G401 (cell line): Measurements from ENCODE around the gene ENTREP1. TPM values are rescaled to one million over a fixed set of nuclear protein-coding genes. Genes with fewer than 3 reads are reported as not detected.

Experiments used
- DNase-seq: peaks from one replicate; pipeline ENCODE4 v3.0.0-alpha.2; 2015; ENCODE audit warnings: low spot score
- in situ Hi-C: cut with HindIII; loops from 2 replicates; pipeline ENCODE4 v1.10.0; 2016; ENCODE audit warnings: low sequenced_read_pairs, mixed read lengths
- total RNA-seq: library from RNA; depleted of rRNA; stranded (reverse); fragments of >200 nt; shearing (Covaris generic); gene quantifications from 2 replicates; pipeline ENCODE4 v1.2.3, GENCODE V29; 2014

ENTREP1 gene
- total RNA-seq, 1 experiment from 2014 or later: not detected

- in situ Hi-C loops: no loop called here
- no peak for DNase-seq
Measured at GRCh38 chr9:69317081-69317480, 7.9 kb upstream of the ENTREP1 start.

DNA sequence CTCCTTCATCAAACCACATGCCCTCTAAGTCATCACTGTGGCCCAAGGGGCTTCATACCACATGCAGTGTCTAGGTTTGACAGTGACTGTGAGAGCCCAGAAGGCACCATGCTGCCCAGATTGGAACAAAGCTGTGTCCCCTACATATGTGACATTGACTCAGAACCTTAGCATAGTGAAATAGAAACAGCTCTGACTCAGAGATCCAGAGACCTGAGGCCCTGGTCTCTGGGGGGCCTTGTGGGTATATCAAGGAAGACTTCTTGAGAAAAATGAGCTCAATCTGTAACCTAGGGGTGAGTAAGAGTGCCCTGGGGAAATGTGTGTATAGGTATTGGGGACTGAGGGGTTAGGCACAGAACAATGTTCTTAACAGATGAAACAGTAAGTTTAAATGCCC lies 7.1 kb upstream of the ENTREP1 start:
- in situ Hi-C loops: no loop called here

DNA sequence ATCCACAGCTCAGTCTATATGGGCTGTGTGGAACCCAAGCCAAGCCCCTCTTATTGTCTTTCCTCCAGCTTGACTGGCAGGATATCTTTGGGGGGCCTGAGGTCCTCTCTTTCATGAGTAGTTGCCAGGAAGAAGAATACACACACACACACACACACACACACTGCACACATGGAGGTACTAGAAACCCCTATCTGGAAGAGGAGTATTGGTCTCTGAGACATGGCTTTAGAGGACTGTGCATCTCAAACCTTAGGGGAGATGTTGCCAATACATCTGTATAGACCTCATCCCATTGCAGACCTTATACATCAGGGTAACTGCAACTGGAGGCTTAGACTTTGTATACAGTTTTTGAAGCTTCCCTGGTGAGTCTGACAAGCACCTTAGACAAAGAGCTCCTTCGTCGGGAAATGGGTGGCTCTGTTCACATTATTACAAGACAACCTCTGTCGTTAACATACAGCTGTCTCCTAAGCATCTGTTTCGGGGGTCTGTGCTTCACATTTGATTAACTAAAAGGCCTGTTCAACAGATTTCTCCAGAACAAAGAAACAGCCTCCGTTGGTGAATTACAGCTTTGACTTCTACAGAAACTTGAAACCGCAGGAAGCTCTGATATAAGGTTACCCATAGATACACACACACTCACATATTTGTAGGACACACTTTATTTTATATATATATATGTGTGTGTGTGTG lies 5.5 kb upstream of the ENTREP1 start:
- in situ Hi-C loops: no loop called here
- DNase-seq: no peak

More for the DNA sequence above, 7.1 kb upstream of the ENTREP1 start:
- no peak for DNase-seq

DNA sequence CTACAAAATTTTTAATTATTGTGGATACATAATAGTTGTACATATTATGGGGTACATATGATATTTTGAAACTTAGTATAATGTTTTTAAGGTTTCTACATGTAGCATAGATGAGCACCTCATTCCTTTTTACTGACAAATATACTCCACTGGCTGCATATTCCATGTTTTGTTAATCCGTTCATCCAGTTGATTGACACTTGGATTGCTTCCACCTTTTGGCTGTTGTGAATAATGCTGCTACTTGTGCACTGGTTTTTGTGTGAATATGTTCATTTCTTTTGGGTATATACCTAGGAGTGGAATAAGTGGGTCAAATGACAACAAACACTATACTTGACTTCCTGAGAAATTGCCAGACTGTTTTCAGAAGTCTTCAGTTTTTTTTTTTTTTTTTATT lies 2.8 kb upstream of the ENTREP1 start:
- DNase-seq: no peak
- in situ Hi-C loops: no loop called here

DNA sequence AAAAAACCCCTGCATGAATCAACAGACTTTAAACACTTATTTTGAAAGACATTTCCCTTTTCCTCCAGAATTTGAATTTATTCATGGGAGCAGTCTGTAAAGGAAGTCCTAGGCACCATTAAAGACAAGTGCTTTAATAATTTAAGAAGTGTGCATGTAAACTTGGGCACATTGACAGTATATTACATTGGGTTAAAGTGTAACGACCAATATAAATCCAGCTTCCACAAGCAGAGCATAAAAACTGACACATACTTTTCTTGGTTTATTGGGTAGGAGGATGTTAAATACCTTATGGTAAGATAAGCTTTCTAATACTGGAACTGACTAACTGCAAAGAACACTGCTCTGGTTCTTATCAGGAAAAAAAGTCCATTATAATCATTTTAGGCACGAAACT lies 1.2 kb upstream of the ENTREP1 start:
- in situ Hi-C loops: no loop called here
- no peak for DNase-seq

GRCh38 chr9:69325409-69326212 lies 596 bp downstream of the ENTREP1 start:
- DNase-seq: no peak
- in situ Hi-C loops: no loop called here

GRCh38 chr9:69326261-69326660 lies 1.2 kb downstream of the ENTREP1 start:
- in situ Hi-C loops: no loop called here
- DNase-seq: no peak

DNA sequence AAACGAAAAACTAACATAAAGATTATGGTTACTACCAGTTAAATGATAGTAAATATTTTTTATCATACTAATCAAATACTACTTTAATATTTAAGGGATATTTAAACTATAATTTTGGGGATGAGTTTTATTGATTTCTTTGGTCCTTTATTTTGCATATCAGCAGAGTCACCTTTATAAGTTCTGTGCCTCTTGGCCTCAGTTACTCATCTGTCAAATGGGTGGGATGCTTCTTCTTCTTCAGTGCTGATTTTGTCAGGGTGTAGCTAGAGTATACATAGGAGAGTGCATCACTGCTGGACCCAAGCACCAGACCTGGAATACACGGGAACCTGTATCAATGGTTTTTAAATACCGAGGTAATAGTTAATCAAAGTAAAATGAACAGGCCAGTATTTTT lies 5.6 kb downstream of the ENTREP1 start:
- DNase-seq: no peak
- in situ Hi-C loops: no loop called here

- DNase-seq: no peak
- in situ Hi-C loops: no loop called here
Measured at GRCh38 chr9:69331444-69331843, 6.4 kb downstream of the ENTREP1 start.

- in situ Hi-C loops: no loop called here
Measured at GRCh38 chr9:69332067-69332685, 7.2 kb downstream of the ENTREP1 start.

DNA sequence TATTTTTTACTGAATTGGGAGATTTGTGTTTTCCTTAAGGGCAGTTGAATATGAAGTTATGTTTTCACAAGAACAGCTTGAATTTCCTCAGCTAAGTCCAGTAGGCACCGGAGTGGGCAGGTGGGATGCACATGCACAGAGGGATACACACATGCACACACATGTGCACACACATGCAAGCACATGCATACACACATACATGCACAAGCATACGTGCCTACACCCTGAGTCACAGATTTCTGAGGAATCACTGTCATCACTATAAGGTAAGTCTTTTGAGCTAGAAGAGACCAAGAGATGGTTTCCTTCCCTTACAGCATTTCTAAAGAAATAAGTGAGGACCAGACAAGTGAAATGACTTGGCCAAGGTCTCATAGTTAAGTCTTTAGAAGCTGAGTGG lies 8.7 kb downstream of the ENTREP1 start:
- in situ Hi-C loops: no loop called here
- DNase-seq: no peak

More at GRCh38 chr9:69332067-69332685, 7.2 kb downstream of the ENTREP1 start:
- DNase-seq: no peak

DNA sequence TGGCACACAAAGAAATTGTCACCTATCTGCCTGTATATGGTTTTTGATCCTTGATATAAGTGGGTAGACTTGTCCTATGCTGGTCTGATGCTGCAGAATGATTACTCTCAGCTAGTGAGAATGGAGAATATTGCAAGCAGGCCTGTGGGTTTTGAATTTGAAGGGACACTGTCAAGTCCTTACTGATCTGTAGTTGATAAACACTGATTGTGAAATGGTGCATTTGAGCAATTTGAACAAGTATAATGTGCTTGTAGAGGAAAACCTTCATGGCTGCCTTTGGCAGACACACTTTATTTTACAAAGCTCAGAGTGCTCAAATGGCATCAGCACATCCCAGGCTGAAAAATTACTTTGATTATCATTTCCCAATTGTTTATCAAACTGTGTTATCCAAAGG lies 9.3 kb downstream of the ENTREP1 start:
- no peak for DNase-seq
- in situ Hi-C loops: no loop called here

- DNase-seq: no peak
- in situ Hi-C loops: no loop called here
Measured at GRCh38 chr9:69339620-69340019, 14.6 kb downstream of the ENTREP1 start.

DNA sequence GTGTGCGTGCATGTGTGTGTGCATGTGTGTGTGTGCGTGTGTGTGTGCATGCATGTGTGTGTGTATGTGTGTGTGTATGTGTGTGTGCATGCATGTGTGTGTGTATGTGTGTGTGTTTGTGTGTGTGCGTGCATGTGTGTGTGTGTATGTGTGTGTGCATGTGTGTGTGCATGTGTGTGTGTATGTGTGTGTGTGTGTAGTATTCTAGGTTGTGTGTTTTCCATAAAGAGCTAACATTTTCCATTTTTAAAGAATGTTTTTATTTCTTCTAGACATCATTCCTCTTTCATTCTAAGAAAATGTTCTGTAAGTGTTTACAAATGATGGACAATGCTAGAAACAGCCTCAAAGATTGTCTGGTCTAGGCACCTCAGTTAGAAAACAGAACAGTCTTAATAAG lies 15.6 kb downstream of the ENTREP1 start:
- DNase-seq: no peak
- in situ Hi-C loops: no loop called here

DNA sequence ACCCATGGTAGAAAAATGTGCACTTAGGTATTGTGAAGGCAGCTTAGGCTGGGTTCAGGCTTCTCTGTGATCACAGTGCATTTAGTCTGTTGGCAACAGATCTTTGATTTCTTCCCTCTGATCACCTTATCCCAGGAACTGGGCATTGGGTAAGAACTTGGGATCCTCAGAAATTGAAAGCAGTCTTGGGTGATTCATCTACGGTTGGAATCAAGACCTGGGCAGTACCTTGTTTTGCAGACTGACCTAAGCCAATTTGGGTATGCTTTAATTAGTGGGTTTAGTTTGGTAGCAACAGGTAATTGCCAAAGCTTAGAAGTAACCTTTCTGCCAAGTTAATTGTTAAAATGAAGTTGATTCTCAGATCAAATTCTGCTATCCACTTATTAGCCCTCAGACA lies 17.8 kb downstream of the ENTREP1 start:
- DNase-seq: no peak
- in situ Hi-C loops: no loop called here

- DNase-seq: no peak
- in situ Hi-C loops: no loop called here
Measured at GRCh38 chr9:69344459-69344858, 19.4 kb downstream of the ENTREP1 start.

DNA sequence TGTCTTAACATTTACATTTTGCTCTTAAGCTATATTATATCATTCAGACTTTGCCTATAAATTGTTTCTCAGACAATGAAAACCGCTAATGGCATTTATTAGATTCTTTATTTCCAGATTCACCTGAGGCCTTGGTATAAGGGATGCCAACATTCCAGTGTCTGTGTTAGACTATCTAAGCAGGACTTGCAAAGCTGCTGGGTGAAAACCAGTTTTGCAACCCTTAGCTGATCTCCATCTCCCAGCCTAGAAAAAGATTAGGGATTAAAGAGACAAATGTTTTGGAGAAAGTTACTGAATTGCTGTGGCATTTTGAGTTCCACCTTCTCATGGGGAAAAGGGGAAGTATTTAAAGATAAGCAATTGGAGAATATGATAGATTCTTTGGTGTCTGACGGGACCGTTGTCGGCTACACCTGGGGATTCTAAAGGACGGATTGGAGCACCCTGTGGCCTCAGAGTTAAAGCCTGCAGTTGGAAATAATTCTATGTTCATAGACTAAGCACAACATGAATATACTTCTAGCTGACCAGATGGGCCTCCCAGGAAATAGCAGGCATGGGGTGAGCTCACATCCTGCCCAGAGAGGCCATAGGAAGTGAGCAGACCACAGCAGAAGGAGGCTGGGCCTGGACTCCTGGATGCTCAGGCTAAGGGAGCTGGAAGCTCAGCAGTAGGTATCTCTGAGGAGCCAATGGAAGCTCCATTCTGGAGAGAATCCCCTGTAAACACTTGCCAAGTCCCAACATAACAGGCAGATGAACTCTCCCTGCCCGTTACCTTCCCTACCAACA lies 21.8 kb downstream of the ENTREP1 start:
- in situ Hi-C loops: no loop called here
- DNase-seq: no peak

DNA sequence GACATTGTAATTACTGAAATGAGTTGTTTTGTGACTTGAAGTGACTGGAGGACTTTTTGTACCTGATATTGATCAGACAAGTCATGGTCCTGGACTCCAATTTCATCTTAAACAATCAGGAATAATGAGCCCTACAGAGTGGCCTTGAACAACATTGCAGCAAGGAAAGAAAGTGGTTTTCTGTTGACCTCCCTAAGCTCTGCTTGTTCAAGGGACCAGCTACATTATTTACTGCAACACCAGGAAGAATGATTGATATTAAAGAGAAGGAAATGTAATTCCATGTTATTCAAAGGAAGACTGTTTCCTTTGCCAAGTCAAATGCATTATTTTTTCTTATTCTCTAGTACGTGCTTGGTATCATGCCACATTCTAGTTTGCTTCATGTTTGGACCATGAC lies 22.6 kb downstream of the ENTREP1 start:
- in situ Hi-C loops: no loop called here
- no peak for DNase-seq

DNA sequence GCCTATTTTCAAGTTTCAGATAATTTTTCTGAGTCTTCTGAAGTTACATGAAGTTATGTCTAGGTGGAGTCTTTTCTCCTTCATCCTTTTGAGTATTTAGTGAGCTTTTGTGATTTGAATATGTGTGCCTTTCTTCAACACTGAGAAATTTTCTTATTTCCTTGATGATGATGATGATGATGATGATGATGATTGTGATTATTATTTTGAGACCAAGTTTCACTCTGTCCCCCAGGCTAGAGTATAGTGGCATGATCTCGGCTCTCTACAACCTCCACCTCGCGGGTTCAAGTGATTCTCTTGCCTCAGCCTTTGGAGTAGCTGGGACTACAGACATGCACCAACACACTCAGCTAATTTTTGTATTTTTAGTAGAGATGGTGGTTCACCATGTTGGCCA lies 26.2 kb downstream of the ENTREP1 start:
- in situ Hi-C loops: no loop called here
- no peak for DNase-seq

DNA sequence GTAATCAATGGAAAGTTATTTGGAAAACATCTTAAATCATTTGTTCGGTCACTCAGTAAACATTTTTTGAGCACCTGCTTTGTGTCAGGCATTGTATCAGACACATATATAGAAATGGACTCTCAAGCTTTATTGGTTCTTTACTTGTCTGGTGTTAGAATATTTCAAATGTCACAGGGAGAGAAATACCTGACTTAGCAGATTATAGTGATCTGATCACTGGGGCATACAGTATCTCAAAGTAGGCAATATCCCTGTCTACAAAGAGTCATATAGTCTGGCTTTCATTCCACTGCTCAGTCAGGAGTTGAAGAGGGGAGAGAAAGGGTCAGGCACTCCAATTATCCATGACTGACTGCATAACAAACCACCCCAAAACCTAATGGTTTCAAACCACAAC lies 30.2 kb downstream of the ENTREP1 start:
- in situ Hi-C loops: no loop called here
- DNase-seq: no peak
